ENCODE data around the gene CIAO2A.
"Not testable (repeated sequence)": the region's sequence is repeated elsewhere in the genome, so short reads cannot be mapped to it uniquely, and the experiment has no call there.

Gene CIAO2A, protein sequence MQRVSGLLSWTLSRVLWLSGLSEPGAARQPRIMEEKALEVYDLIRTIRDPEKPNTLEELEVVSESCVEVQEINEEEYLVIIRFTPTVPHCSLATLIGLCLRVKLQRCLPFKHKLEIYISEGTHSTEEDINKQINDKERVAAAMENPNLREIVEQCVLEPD

DNA sequence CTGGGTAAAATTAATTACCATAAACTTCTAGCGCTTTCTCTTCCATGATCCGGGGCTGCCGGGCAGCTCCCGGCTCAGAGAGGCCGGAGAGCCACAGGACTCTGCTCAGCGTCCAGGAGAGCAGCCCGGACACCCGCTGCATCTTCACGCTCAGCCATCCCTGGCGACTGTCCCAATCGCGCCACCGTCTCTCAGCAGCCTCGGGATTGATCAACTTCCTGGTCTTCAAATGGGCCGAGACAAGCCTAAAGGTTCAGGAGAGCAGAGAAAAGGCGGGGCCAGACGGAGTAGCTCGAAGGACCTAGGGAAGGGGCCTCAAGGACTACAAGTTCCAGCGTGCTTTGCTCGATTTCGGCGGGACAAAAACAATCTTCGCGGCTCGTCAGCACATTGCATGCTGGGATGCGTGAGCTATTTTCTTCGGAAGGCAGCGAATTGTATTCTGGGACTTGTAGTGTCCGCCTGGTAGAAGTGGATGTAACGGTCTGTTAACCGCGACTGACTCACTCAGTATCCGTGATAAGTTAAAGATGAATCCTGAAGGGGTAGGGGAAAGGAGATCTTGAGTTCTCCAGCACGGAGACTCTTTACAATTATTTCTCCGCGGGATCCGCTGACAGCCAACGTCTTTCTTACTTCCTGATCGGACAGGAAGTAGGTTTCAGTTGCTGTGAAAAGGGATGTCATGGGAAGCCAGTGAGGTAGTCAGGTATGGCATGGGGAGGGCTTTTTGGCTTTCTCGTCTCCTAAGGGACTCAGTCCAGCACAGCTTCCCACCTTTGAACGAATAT lies at the start of gene CIAO2A:
Gene CIAO2A, minus strand, starts transcription at position 212 of the 791 bp plus-strand sequence. Its CDS starts 70 bp downstream, at position 142.
- peak; percentile 94 for DNase-seq (ENCODE audit: low spot score)

DNA sequence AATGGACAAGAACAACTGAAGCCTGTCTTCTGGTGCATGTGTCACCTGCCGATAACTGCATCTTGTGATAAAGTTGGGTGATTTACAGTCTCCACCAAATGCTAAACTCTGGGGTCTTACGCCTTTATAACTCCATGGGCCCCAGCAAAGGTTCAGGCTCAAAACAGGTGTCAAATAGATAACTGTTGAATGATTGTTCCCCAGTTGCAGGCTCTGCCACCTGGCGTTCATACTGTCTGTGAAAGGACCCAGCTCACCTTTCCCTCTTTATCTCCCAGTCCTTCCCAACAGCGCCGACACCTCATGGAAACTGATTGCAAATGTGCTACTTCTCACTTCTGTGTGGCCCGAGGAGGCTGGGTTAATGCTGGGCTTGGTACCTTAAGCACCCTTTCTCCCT lies 49.6 kb upstream of the CIAO2A start:
- no peak for DNase-seq (ENCODE audit: low spot score)

DNA sequence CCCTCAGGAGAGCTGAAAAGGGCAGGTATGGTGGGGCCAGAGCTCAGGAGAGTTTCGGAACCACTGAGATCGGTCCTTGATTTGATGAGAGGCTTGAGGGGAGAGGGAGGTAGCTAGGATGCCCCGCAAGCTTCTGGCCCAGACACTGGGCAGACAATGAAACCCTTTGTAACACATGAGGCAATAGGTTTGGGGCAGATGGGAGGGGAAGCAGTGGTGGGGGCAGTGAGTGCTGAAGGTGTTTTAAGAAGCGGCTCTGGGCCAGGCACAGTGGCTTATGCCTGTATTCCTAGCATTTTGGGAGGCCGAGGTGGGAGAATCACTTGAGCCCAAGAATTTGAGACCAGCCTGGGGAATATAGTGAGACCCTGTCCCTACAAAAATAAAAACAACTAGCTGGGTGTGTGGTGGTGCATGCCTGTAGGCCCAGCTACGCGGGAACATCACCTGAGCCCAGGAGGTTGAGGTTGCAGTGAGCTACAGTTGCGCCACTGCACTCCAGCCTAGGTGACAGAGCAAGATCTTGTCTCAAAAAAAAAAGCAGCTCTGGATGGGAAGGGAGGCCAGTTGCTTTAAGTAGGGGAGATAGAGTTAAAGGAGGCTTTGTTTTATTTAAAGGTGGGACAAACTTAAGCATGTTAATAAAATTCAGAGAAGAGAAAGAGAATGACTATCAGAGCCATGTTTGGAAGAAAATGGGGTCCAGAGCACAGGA lies 48.3 kb upstream of the CIAO2A start:
- no peak for DNase-seq (ENCODE audit: low spot score)

DNA sequence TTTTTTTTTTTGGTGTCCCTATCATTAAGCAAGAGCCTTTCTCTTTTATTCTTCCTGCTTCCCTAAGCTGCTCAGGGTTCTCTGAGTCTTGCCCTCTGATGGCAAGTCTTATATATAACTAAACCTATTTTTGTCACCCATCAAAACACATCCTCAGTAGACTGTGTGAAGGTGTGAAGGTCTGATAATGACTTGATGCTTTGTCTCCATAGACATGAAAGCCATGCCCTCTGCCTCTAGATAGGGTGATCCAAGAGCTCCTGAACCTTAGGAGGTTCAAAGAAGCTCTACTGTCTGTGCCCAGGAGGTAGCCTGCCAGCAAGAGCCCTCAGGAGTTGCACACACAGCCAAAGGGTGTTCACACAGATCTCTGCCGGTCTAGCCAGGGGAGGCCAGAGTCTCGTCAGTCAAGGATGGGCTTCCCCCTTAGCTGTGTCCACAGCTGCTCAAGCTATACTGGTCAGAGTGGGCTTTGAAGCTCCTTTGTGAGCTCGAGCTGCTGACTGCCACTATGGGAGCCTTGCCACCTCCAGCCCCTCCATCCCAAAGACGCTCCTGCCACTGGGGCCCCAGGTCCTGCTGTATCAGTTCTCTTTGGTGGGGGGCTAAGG lies 44.8 kb upstream of the CIAO2A start:
- no peak for DNase-seq (ENCODE audit: low spot score)

DNA sequence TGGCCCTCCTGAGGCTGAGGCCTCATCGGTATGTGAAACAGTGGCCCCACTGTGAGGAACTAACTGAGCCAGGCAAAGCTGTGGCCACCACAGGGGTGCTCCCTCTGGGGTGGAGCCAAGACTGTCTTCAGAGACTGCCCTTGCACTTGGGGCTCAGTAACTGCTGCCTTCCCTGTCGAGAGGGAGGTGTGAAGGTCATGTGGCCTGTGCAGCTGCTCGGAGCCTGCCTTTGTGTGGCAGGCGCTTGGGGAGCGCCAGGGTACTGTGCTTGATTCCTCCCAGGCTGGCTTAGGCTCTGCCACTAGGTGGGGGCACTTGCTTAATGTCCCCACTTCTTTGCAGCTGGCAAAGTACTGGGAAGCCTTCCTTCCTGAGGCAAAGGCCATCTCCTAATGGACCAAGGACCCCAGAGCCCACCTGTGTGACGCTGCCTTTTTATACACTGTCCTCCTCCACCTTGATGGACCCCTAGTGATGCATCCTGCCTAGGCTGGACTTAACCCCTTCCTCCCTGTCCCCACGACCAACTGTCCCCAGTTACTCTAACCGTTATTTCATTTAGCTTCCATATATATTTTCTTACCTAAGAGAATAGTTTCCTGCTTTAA lies 43.7 kb upstream of the CIAO2A start:
- no peak for DNase-seq (ENCODE audit: low spot score)

DNA sequence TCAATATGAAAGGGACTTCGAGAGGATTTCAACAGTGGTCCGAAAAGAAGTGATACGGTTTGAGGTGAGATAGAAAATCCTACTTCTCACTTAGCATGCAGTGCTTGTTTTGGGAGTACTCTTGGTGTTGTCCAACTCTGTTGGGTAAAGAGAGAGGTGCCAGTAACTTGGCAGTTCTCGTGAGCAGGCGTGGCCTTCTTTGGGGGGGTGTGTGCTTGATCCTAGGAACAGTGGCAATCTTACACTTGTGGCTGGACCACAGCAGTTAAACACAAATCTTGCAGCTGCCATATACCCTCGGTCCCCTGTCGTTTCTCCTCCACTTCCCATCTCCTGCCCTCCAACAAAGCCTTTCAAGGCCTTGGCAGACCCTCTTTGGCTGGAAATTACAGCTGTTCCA lies 42.7 kb upstream of the CIAO2A start:
- DNase-seq (ENCODE audit: low spot score), result no peak

DNA sequence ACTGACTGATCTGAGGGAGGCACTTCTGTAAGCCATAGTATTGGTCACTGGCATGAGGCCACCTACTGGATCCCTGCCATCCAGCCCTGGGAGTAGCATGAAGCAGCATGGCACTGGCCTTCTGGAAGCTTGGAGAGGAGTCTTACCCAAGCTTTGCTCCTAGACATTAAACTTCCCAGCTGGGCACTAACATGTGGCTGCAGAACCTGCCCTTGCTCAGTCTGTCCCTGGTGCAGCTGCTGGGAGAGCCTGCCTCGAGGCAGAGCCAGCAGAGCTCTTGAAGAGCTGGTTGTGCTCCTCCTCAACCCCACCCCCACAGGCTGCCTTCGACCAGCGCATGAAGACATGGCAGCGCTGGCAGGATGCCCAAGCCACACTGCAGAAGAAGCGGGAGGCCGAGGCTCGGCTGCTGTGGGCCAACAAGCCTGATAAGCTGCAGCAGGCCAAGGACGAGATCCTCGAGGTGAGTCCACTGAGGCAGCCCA lies 40.7 kb upstream of the CIAO2A start:
- peak; percentile 12 for DNase-seq (ENCODE audit: low spot score)

DNA sequence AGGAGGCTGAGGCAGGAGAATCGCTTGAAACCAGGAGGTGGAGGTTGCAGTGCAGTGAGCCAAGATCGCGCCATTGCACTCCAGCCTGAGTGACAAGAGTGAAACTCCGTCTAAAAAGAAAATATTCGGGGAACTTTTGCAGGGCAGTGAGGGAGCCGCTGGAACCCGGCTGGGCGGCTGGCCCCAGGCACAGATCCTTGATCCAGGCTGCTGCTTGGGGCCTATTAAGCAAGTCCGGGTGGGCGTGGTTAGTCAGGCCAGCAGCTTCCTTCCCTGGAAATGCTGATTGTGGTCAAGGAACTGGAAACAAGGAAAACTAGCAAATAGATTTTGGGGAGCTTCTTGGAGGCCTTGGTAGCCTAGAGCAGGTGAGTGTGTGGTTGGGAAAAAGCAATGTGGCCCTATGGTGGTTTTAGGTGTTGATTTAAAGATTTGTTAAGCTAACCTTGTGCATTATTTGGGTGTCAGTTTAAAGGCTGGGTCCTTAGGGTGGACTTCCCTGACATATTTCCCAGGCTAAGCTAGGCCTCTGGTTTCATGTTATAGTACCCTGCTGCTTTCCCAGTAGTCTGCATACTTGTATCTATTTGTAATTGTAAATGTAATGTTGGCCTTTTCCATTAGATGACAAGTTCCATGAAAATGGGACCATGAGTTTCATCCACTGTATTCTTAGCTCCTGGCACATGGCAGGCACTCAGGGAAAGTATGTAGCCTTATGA lies 40.1 kb upstream of the CIAO2A start:
- no peak for DNase-seq (ENCODE audit: low spot score)

DNA sequence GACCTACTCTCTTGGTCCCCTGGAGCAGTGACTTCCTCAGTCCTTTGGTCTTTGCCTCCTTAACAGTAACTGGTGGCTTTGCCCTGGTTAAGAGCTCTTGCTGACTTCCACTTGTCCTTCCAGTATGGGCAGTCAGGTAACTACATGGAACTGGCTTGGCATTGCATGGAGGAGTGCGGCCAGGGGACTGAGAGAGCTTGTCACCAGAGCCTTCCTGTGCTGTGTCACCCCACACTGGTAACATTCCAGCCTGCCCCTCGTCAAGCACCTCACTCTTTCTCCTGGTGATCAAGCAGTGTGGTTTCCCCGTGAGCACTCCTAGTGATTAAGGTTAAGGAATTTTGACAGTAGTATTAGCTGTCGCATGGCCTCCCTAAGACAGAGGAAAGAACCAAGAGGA lies 38.6 kb upstream of the CIAO2A start:
- no peak for DNase-seq (ENCODE audit: low spot score)

DNA sequence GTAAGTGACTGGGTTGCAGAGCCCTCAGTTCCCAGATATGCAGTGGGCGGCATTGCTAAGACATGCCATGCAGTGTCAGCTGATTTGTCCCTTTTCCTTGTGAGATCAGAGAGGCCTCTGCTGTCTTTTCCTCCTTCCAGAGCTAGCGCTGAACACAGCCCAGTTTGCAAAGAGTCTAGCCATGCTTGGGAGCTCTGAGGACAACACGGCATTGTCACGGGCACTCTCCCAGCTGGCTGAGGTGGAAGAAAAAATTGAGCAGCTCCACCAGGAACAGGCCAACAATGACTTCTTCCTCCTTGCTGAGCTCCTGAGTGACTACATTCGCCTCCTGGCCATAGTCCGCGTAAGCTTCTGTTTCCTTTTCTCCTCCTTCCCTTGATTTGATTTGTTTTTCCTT lies 37.9 kb upstream of the CIAO2A start:
- DNase-seq (ENCODE audit: low spot score), result no peak

DNA sequence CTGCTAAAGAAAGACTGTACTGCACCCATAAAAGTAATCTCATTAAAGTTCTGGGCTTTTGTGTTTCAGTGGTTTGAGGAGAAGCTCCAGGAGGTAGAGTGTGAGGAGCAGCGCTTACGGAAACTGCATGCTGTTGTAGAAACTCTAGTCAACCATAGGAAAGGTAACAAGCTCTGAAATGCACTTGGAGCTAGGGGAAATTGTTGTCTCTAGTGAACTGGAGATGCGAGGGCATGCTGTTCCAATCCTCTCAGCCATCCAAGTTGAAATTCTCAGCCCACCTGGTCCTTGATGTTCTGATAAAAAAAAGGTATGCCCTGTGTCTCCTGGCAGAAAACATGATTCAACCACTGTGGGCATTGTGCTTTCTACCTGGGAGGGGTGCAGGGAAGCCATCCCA lies 36.5 kb upstream of the CIAO2A start:
- DNase-seq (ENCODE audit: low spot score), result no peak

DNA sequence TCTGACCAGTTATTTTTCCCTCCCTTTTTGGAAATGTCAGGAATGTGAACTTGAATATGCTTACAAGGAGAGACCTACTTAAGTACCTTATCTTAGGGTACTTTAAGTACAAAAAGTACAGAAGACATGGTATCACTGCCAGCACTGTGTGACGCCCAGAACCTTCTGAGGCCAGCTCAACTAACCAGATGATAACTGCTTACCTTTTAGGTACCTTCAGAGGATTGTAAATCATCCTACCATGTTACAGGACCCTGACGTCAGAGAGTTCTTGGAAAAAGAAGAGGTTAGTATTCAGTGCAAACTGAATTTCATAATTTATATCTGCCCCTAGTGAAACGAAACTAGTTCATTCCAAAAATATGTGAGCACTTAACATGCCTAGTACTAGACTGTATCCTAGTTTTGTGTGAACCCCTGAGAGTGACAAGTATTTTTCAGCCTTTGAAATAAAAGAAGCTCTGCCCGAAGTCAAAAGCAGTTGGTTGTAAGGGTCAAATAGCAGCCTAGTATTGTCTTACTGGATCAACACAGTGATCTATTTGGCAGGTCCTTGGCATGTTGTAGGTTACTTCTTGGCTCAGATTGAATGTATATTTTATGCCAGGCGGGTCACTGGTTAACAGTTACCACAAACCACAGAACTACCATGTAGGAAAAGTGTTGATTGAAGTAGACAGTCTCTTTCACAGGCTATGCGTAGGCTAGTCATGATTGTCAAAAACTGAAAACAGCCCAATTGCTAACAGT lies 34.1 kb upstream of the CIAO2A start:
- DNase-seq (ENCODE audit: low spot score), result no peak

DNA sequence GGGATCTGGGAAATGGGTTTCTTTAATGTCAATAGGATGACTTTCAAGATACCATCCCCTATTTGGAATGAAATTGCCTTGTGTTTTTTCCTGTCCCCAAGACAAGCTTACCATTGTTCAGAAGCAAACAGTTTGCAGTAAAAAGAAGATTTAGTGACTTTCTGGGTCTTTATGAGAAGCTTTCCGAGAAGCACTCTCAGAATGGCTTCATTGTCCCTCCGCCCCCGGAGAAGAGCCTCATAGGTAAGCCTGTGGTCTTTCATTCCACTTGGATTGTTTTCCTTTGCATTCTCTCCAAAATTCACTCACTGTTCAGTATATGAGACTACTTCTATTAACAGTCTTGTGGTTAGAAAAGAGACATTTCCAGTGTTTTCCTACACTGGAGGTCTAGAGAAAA lies 32.3 kb upstream of the CIAO2A start:
- no peak for DNase-seq (ENCODE audit: low spot score)

DNA sequence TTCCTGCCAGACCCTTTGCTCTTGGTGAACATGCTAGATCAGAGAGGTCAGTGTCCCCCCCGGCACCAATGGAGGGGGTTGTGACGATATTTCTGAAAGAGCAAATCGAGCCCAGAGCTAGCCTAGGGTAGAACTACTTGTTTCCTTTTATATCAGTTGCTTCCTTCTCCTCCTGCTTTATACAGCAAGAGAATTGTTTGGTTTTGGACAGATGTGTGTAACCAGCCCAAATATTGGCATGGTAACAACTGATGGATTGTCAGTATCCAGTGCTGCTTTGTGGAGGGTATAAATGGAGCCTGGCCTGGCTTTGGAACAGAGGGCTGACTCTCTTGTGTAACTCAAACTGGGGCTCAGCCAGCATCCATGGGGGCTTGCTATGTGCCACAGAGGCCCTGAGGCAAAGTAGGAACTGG lies 29.3 kb upstream of the CIAO2A start:
- DNase-seq (ENCODE audit: low spot score), result no peak

DNA sequence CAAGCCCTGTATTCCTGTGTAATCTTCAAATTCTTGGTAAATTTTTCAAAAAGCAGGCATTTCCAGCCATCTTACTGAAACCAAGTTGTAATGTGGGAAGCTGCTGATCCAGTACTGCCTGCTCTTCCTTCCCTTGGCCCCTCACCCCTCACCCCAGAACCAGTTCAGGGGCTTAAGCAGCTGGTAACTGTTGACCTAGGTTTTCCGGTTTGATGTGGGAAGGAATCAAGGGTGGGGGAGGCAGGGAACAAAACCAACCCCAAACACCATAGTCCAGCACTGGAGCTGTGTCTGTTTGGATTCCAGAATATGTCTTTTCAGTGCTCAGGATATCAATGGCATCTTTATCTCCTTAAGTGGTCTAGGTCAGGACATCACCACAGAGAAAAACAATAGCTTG lies 28.8 kb upstream of the CIAO2A start:
- DNase-seq (ENCODE audit: low spot score), result no peak

DNA sequence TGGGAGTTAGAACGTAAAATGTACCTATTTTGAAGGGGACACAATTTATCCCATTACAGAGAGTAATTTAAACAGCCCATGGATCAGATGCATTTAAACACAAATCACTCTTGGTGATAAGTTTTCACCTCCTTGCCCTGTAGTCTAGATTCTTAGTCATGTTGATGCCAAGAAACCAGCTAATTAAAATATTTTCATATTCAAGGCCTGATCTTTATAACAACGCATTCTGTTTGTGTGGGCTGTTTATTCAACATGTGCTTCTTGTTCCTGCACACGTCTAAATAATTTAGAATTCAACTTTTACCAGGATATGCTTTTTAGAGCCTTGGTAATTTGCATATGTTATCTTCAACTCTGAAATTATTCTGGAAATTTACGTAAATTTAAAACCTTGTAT lies 28.0 kb upstream of the CIAO2A start:
- no peak for DNase-seq (ENCODE audit: low spot score)

DNA sequence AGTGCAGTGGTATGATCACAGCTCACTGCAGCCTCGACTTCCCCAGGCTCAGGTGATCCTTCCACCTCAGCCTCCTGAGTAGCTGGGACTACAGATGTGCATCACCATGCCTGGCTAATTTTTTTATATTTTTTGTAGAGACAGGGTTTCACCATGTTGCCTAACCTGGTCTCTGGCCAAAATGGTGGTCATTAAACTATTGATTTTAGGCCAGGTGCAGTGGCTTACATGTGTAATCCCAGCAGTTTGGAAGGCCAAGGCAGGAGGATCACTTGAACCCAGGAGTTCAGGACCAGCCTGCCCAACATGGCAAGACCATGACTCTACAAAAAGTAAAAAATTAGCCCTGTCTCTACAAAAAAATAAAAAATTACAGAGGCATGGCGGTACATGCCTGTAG lies 26.7 kb upstream of the CIAO2A start:
- not testable (repeated sequence) for DNase-seq (ENCODE audit: low spot score)

DNA sequence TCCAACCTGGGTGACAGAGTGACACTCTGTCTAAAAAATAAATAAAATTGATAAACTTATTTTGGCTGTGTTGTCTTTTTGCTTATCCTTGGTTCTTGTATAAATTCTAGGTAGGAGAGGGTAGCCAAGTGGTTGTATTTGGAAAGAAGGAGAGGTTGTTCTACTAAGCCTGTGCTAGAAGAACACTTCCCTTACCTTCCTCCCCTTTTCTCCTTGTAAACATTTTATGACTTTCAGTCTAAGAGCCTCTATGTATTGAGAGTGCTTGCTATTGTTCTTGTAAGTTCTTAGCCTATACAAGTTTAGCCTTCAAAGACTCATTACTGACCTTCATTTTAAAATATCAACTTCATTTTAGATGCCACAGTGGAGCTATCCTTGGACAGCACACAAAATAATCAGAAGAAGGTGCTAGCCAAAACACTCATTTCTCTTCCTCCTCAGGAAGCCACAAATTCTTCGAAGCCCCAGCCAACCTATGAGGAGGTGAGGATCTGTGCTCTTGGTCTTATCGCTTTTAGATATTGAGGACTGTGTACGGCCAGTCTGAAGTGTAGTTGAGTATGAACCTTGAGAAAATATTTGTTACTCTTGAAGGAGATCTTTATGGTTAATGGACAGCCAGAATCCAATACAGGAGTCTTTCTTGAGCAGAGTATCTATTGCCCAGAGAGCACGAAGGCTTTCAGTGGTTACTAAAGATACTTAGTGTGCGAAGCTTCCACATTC lies 24.3 kb upstream of the CIAO2A start:
- DNase-seq (ENCODE audit: low spot score), result no peak

DNA sequence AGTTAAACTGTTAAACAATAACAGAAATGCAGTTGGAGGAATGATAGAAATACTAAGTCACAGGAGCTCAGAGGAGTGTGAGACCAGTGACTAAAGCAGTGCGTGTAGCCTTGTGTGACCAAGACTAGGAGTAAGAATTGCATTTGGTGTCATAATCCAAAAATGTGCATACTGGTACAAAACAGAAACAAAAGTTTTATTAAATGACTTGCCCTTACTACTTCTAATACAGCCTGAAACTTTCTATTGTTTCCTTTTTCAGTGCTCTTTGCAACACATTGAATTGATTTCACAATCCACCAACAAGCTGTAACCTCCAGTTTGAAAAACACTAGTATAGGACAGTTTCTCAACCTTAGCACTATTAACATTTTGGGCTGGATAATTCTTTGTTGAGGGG lies 19.3 kb upstream of the CIAO2A start:
- peak; percentile 25 for DNase-seq (ENCODE audit: low spot score)

All from AG08395 (cell line).